GM21447 (cell line): ENCODE results near the gene PLA1A.
"Not testable (repeated sequence)": the region's sequence is repeated elsewhere in the genome, so short reads cannot be mapped to it uniquely, and the experiment has no call there.

Experiments
- ATAC-seq: cut with Tn5 transposase; IDR thresholded peaks from one replicate; pipeline ENCODE4 v1.9.1; 2021; ENCODE audit not compliant: unreplicated experiment

The PLA1A gene

DNA sequence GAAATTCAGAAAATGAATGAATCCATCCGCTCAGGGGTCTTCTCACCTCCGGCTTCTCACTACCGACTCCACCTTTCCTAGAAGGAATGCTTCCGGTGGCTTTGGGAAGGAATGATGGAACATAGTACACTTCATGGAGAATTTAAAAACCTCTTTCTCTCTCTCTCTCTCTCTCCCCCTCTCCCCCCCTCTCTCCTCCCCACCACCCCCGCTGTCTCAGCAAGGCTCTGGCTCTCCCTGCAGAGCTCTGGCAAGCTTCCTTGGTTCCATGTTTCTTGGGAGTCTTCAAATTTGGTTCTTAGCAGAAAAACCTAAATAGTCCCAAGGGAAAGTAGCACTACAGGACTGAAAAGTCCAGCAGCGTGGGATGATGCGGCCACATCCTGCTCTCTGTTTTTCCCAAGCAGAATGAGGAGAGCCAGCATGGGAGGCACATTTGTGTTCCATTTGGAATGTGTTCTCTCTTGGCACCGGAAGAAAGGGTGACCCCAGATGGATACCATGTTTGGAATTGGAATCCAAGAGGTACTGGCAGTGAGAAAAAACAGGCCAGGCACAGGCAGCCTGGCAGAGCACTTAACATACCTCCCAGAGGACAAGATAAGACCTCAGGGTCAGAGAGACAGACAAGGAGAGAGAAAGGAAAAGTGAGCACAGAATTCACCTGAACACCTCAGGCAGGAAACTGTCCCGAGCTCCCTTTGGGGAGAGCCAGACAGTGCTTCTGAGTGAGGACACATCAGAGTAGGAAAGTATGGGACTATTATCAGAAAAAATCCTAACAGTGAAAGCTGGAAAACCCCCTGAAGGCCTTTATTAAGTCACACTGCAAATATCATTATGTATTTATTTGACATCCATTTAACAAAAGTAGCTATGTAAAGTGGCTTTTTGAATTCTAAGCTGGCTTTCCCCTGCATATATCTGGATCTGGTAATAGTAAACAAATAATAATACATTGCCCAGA is 63.1 kb downstream of the PLA1A start, which contains the start of gene POPDC2:
Gene POPDC2, minus strand, starts transcription at position 116 of the 967 bp plus-strand sequence. CDS start 166 bp downstream, outside the sequence.
- no peak for ATAC-seq

DNA sequence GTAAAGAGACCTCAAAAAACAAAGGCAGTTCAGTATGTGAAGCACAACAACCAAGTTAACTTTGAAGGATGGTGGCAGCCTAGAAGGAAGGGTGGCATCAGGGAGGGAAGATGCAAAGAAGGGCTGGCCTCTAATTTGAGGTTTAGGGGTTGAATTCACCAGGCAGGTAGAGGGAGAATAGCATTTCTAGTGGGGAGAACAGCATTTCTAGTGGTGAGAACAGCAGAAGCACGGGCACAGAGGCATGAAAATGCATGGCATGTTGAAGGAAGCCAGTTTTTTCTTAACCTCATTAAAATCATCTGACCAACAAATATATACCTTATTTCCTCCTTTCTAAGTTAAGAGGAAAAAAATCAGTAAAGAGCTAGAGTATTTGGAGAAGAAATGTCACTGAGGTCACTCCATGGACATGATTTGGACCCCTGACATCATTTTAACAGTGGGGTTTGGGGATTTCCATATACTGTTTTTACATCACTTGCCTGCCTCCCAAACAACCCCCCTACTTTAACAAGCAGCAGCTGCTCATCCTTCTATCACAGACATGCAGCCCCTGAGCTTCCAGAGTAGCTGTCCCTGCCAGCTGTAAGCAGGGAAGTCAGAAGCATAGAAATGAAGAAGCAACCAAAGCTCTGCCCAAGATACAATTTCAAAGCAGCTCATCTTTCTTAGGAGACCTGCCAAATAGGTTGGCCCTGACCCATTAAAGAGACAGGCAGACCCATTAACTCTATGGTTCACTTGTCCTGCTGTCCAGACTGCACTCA is 65.1 kb downstream of the PLA1A start:
- no peak for ATAC-seq

DNA sequence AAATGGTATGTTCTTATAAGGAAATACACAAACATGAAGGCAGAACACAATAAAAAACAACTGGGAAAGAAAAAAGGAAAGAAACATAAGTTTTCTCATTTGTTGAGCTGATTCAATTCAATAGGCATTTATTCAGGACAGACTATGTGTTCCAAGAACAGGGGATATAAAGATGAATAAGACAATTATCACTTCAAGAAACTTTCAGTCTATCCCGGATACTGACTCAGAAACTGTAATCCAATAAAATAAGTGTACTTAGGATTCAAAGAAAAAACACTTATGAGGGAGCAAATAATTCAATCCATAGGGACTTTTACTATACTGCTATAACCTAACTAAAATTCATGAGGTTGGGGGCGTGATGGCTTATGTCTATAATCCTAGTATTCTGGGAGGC is 66.2 kb downstream of the PLA1A start:
- no peak for ATAC-seq

DNA sequence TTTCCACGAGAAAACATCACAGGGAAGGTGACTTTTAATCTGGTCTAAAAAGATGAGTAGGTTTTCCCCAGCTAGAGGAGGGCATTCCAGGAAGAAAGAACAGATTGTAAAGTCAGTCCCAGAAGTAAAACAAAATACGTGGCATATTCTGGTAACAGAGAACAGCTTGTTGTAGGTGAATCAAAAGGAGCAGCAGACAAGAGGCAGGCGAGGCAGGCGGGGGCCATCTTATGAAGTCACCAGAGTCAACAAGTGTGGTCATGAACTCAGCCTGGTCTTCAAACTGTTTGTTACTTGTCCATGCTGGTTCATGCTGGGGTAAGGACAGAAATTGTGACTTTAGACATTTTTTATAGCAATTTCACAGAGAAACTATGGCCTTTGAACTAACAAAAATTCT is 66.7 kb downstream of the PLA1A start:
- no peak for ATAC-seq

DNA sequence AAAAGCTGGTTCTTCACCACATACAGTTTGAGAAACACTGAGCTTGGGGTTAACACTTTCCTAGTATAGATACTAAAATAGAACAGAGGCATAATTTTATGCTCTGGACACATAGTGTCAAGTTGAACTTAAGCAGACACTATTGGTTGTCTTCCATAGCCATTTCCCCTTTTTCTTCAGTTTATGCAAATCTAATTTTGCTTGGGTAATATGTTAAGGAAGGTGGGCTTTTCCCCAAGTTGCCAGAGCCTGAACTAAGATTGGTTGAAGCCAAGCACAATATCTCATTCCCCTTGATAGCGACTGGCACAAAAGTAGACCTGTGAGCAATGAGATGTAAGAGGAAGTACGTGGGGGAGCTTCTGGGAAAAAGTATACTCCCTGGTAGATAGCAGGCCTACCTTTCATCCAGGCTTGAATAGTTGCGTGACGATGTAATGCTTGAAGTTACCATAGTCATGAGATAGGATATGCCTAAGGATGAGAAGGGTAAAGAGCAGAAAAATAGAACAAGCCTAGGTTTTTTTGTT is 67.2 kb downstream of the PLA1A start:
- no peak for ATAC-seq

DNA sequence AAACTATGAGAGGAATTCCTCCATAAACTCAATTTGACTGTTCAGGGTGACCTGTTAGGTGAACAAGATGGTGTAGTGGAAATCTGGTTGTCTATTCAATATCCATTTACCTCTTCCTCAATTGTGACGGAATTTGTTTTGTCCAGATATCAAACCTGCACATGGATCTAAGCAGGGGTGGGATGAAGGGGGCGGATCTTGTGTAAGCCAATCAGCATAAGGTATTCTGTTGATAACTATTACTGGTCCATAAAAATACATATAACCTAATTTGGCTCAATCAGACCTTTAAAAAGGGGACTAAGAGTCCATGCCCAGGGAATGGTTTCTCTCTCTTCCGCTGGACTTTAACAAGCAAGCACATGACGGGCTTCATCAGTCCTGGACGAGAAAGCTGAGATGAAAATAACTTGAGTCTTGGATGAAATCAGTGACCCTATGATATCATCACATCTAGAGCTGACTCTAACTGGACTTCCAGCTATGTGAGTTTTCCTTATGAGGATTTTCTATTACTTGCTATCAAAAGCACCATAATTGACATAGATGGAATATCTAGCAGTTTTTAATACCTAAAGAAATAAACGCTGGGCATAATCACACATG is 68.4 kb downstream of the PLA1A start:
- no peak for ATAC-seq

DNA sequence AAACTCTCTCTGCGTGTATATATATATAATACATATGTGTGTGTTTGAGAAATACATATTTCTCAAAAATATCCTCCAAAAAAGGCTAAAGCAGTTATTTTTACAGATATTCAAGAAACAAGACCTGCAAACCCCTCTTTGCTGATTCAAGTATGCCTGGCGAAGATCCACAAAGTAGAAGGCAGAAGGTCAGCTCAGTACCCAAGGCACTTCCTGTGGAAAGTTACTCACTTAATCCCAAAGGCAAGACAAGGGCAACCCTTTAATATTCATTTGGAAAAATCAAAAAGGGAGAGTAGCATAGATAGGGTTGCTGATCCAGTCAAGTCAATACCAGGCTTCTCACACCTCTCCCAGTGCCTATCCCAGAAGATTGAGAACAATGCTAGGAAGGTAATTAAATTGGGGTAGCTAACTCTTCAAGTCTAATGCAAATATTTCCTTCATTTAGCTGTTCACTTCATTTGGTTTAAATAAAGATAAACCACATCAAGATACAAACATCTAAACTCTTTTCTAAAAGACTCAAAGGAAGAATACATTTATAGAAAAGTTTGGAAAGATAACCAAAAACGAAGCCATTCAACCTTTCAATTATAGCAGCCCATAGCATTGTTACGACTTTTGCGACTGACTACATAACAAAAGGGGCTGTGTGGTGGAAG is 72.4 kb downstream of the PLA1A start:
- ATAC-seq: no peak

DNA sequence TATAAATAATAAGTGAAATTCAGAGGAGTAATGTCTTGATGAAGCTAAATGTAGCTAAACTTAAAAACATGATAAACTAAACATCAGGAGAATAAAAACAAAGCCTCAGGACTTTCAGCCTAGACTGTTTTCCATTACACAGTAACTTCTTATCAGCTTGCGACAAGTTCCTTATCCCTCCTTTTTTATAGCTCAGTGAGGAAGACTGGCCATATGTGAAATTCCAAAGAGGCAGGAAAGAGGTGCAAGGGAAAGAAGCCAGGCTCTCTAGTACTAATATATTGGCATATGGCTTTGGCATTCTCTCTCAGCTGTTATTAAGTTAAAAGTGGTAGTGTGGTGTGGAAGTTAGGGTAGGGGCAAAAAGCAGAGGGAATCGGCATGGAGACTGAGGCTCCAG is 75.1 kb downstream of the PLA1A start:
- ATAC-seq: no peak

DNA sequence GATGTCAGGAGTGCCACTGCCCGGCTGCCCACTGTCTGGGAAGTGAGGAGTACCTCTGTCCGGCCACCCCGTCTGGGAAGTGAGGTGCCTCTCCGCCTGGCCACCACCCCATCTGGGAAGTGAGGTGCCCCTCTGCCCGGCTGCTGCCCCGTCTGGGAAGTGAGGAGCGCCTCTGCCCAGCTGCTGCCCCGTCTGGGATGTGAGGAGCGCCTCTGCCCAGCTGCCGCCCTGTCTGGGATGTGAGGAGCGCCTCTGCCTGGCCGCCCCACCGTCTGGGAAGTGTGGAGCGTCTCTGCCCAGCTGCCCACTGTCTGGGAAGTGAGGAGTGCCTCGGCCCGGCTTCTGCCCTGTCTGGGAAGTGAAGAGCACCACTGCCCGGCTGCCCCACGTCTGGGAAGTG is 76.2 kb downstream of the PLA1A start:
- ATAC-seq: no peak

DNA sequence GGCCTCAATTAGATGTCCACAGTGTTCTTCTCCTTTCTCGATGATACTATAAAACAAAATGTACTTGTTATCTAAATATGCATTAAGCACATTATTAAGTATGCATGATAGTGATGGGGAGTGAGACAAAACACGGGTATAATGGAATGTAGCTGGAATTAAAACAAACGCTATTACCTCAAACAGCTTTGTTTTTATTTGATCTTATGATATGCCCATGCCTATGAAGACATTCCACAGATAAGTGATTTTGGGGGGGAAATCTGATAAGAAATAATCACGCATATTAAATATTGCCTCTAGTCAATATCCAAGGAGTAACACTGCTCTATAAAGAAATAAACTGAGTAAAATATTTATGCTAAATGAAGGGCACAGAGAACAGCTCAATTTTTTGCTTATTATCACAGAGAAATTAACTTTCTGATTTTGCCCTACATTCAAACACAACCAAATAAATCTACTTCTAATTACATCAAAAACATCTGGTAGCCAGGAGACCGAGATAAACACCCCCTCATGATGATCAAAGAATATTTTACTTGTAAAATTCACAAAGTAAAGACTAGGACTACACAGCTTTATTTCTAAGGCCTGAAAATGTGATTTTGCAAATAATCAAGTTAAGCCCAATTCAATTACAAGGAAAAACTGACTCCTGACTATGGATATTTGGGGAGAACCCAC is 77.6 kb downstream of the PLA1A start:
- ATAC-seq: no peak

DNA sequence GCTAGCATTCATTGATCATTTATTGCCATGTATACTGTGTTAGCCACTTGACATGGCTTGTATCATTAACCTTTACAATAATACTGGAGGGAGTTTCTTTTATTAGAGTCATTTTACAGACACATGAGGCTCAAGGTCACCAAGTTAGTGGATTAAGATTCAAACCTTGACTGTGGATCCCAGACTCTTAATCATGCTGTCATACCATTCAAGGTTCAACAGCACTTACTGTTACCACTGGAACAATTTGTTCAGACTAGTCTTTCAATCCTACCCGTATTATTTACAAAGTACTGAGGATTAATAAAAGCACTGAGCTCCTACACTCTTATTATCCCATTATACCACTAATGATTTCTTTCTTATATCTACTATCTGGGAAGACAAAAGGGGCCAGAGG is 78.3 kb downstream of the PLA1A start:
- ATAC-seq: no peak

DNA sequence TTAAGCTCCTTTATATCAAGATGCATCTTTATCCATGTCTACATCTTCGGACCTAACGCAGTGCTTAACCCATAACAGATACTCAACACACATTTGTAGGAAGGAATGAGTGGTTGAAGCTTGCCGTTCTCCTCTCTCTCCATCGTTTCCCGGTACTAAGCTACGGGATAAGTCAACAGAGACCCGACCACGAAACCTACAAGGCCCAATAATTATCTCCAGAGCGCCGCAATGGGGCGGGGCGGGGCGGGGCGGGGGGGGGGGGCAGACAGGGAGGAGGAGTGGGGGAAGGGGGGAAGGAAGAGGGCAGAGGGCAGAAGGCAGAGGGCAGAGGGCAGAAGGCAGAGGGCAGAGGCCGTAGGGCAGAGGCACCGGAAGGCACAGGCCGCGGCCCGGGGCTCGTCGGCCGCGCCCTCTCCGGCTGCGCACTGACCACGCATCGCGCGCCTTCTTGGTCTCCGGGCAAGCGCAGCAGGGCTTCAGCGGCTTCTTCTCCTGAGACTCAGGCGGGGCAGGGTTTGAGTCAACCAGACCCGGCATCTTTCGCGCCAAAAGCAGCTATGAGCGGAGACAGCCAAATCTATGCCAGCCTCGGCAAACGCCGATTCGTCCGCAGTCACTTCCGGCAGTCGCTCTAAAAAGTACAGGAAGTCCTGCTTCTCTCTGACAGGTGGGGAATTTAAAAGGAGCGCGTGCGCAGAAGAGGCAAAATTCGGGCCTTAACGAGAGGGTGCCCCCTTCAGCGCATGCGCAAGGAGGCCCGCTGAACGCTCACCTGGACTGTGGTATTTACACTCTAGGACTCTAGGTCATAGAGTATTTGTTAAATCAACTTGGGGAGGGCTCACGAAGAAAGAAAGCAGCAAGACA is 79.3 kb downstream of the PLA1A start, which contains the start of gene COX17:
Gene COX17, minus strand, starts transcription at position 636 of the 870 bp plus-strand sequence. Its CDS starts 96 bp downstream, at position 540.
- peak; percentile 88 for ATAC-seq

DNA sequence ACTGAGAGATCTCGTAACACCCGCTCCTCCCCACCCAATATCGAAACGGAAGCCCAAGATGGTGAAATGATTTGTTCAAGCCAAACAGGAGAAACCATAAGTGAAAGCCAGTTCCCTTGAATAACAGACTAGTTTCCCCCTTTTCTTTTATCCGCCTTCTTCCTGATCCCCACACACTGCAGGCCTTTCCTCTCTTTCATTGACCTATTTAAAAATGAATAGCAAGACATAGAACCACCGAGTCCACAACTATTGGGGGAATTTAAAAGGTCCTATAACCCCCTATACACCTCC is 79.9 kb downstream of the PLA1A start:
- no peak for ATAC-seq

DNA sequence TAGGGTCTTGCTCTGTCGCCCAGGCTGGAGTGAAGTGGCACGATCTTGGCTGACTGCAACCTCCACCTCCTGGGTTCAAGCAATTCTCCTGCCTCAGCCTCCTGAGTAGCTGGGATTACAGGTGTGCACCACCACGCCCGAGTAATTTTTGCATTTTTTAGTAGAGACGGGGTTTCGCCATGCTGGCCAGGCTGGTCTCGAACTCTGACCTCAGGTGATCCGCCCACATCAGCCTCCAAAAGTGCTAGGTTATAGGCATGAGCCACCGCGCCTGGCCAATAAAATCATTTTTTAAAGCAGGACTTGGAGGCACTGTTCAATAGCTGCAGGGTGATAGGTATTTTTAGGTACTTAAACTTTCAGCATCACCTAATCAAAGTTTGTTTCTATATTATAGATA is 80.5 kb downstream of the PLA1A start:
- not testable (repeated sequence) for ATAC-seq
